ENCODE data around the gene CELF2.

The CELF2 gene

GRCh38 chr10:10991144-10991543, 26.5 kb upstream of the CELF2 start:
- no peak for DNase-seq (ENCODE audit: low read depth)
- no peak for TF ChIP-seq MYC (IDR thresholded peaks at IDR 0.05; ENCODE audit: low read depth, low read length)
- no peak for TF ChIP-seq POLR2A (IDR thresholded peaks at IDR 0.05; ENCODE audit: extremely low read depth, insufficient read length)
- no peak for TF ChIP-seq MAX (IDR thresholded peaks at IDR 0.05; ENCODE audit: low read depth, low read length)
- no peak for TF ChIP-seq CTCF (IDR thresholded peaks at IDR 0.05; ENCODE audit: low read depth, low read length)
- H3K4me3 ChIP-seq (ENCODE audit: low read depth, low read length) = no peak overlapping the region

- no peak overlapping the region for H3K4me3 ChIP-seq (ENCODE audit: low read depth, low read length)
- no peak for DNase-seq (ENCODE audit: low read depth)
- TF ChIP-seq CTCF (IDR thresholded peaks at IDR 0.05; ENCODE audit: low read depth, low read length) (no peak), MAX (IDR thresholded peaks at IDR 0.05; ENCODE audit: low read depth, low read length) (no peak), MYC (IDR thresholded peaks at IDR 0.05; ENCODE audit: low read depth, low read length) (no peak), POLR2A (IDR thresholded peaks at IDR 0.05; ENCODE audit: extremely low read depth, insufficient read length) (no peak)
These were observed 25.6 kb upstream of the CELF2 start for GRCh38 chr10:10992072-10992471.

- H3K4me3 ChIP-seq (ENCODE audit: low read depth, low read length) = no peak overlapping the region
- TF ChIP-seq POLR2A (IDR thresholded peaks at IDR 0.05; ENCODE audit: extremely low read depth, insufficient read length) (no peak), MAX (IDR thresholded peaks at IDR 0.05; ENCODE audit: low read depth, low read length) (no peak), CTCF (IDR thresholded peaks at IDR 0.05; ENCODE audit: low read depth, low read length) (no peak), MYC (IDR thresholded peaks at IDR 0.05; ENCODE audit: low read depth, low read length) (no peak)
- no peak for DNase-seq (ENCODE audit: low read depth)
These were observed 24.5 kb upstream of the CELF2 start for GRCh38 chr10:10992961-10993714.

GRCh38 chr10:10993785-10994184, 23.9 kb upstream of the CELF2 start:
- no peak for DNase-seq (ENCODE audit: low read depth)
- TF ChIP-seq MAX (IDR thresholded peaks at IDR 0.05; ENCODE audit: low read depth, low read length) (no peak), CTCF (IDR thresholded peaks at IDR 0.05; ENCODE audit: low read depth, low read length) (no peak), MYC (IDR thresholded peaks at IDR 0.05; ENCODE audit: low read depth, low read length) (no peak), POLR2A (IDR thresholded peaks at IDR 0.05; ENCODE audit: extremely low read depth, insufficient read length) (no peak)
- no peak overlapping the region for H3K4me3 ChIP-seq (ENCODE audit: low read depth, low read length)

GRCh38 chr10:10994360-10994759, 23.3 kb upstream of the CELF2 start:
- H3K4me3 ChIP-seq (ENCODE audit: low read depth, low read length) = no peak overlapping the region

More at GRCh38 chr10:10994360-10994759, 23.3 kb upstream of the CELF2 start:
- TF ChIP-seq MYC (IDR thresholded peaks at IDR 0.05; ENCODE audit: low read depth, low read length) (no peak), MAX (IDR thresholded peaks at IDR 0.05; ENCODE audit: low read depth, low read length) (no peak), CTCF (IDR thresholded peaks at IDR 0.05; ENCODE audit: low read depth, low read length) (no peak), POLR2A (IDR thresholded peaks at IDR 0.05; ENCODE audit: extremely low read depth, insufficient read length) (no peak)
- DNase-seq (ENCODE audit: low read depth) = no peak

Measured in NB4 (cell line).